Fibroblast of lung (primary cell): ENCODE measurements around the gene MTM1. TPM values are rescaled to one million over a fixed set of nuclear protein-coding genes. Genes with fewer than 3 reads are reported as not detected.

Experiments
- DNase-seq, 2 donors: peaks; one replicate each; pipeline versions ENCODE4 v3.0.0 to v3.0.0-alpha.2; 2010; ENCODE audit warnings: low read depth in 2 of 2
- H2AFZ ChIP-seq: 2 replicates; pipeline ENCODE4 v1.5.1; 2012; ENCODE audit warnings: low read length, control low read depth, inconsistent platforms
- H3K27ac ChIP-seq: 2 replicates; pipeline ENCODE4 v1.5.1; 2011; ENCODE audit warnings: low read length, control low read depth; ENCODE audit not compliant: insufficient read depth
- H3K27me3 ChIP-seq: 2 replicates; pipeline ENCODE4 v1.5.1; 2011; ENCODE audit warnings: mild to moderate bottlenecking, low read length; ENCODE audit not compliant: control insufficient read depth, insufficient read depth
- H3K36me3 ChIP-seq: 2 replicates; pipeline ENCODE4 v1.5.1; 2011; ENCODE audit warnings: low read length; ENCODE audit not compliant: control insufficient read depth, insufficient read depth
- H3K4me1 ChIP-seq: 2 replicates; pipeline ENCODE4 v1.5.1; 2011; ENCODE audit warnings: low read length; ENCODE audit not compliant: control insufficient read depth, insufficient read depth; ENCODE audit errors: extremely low read depth
- H3K4me2 ChIP-seq: 2 replicates; pipeline ENCODE4 v1.5.1; 2011; ENCODE audit warnings: low read length, control low read depth; ENCODE audit not compliant: insufficient read depth; ENCODE audit errors: extremely low read depth
- H3K4me3 ChIP-seq, 4 experiments: fragments of 200-600 bp in 1 of 4; sonication (generic) in 1 of 4; replicated peaks in 1 of 4; 2 replicates each; pipeline ENCODE4 v1.5.1; 2011 to 2016; ENCODE audit warnings: low read length in 4 of 4, low read depth in 3 of 4, mild to moderate bottlenecking in 3 of 4, control low read depth in 2 of 4, inconsistent platforms in 1 of 4, mixed read lengths in 1 of 4; ENCODE audit not compliant: insufficient read depth in 1 of 4; ENCODE audit errors: control extremely low read depth in 1 of 4
- H3K79me2 ChIP-seq: 2 replicates; pipeline ENCODE4 v1.5.1; 2012; ENCODE audit warnings: mild to moderate bottlenecking, low read length, inconsistent platforms; ENCODE audit not compliant: control insufficient read depth, insufficient read depth
- H3K9ac ChIP-seq: 2 replicates; pipeline ENCODE4 v1.5.1; 2011; ENCODE audit warnings: mild to moderate bottlenecking, low read length, control low read depth; ENCODE audit not compliant: insufficient read depth
- H3K9me3 ChIP-seq: 2 replicates; pipeline ENCODE4 v1.5.1; 2012; ENCODE audit warnings: low read depth, low read length; ENCODE audit not compliant: control insufficient read depth, insufficient read depth
- H4K20me1 ChIP-seq: 2 replicates; pipeline ENCODE4 v1.5.1; 2011; ENCODE audit warnings: low read length; ENCODE audit not compliant: control insufficient read depth, insufficient read depth; ENCODE audit errors: extremely low read depth
- CTCF ChIP-seq, 2 donors: IDR thresholded peaks in 1 of 2; conservative IDR thresholded peaks in 1 of 2; 1 replicate in 1 of 2; 2 replicates in 1 of 2; pipeline ENCODE4 v1.5.1; 2011 to 2012; ENCODE audit warnings: low read length in 2 of 2, control low read depth in 1 of 2, inconsistent platforms in 1 of 2, low read depth in 1 of 2, mild to moderate bottlenecking in 1 of 2
- EZH2 ChIP-seq: IDR thresholded peaks from 2 replicates; pipeline ENCODE4 v1.5.1; 2012; ENCODE audit warnings: low read length, control low read depth, mild to moderate bottlenecking; ENCODE audit errors: missing control alignments
- polyA plus RNA-seq, 2 donors: library from polyadenylated mRNA; depleted of rRNA in 1 of 2; stranded (reverse) in 1 of 2; unstranded in 1 of 2; fragments of >200 nt; gene quantifications; 2 replicates each; pipeline ENCODE4 v1.2.1, GENCODE V29; 2011 to 2012; ENCODE audit warnings: missing spikeins in 1 of 2
- total RNA-seq: library from RNA; depleted of rRNA; stranded (reverse); fragments of >200 nt; gene quantifications from 2 replicates; pipeline ENCODE4 v1.2.1, GENCODE V29; 2014

MTM1 gene
- total and polyA plus RNA-seq, 2 donors (not counting 1 experiment from before 2014, with no cell fraction given) = 5.0 to 15.2 TPM

GRCh38 chrX:150701377-150701776, 133.0 kb downstream of the MTM1 start:
- no peaks in the 10 kb centered on the region for H3K36me3 ChIP-seq
- no peak overlapping the region for H3K4me3 ChIP-seq
- H3K27ac ChIP-seq = no peak overlapping the region
- no peaks in the 10 kb centered on the region for H4K20me1 ChIP-seq
- TF ChIP-seq EZH2 (no peak), CTCF (conservative IDR thresholded peaks at IDR 0.05 in 1 of 2, IDR thresholded peaks at IDR 0.05 in 1 of 2; ENCODE audit: low read depth in 1 of 2, low read length in 2 of 2) (no peak)
- no peak overlapping the region for H3K9ac ChIP-seq
- no peak overlapping the region for H2AFZ ChIP-seq
- H3K79me2 ChIP-seq = peaks cover 10% of the 10 kb centered on the region
- H3K4me2 ChIP-seq = no peak overlapping the region
- DNase-seq = no peak
- no peaks in the 10 kb centered on the region for H3K27me3 ChIP-seq
- no peaks in the 10 kb centered on the region for H3K4me1 ChIP-seq
- no peaks in the 10 kb centered on the region for H3K9me3 ChIP-seq

DNA sequence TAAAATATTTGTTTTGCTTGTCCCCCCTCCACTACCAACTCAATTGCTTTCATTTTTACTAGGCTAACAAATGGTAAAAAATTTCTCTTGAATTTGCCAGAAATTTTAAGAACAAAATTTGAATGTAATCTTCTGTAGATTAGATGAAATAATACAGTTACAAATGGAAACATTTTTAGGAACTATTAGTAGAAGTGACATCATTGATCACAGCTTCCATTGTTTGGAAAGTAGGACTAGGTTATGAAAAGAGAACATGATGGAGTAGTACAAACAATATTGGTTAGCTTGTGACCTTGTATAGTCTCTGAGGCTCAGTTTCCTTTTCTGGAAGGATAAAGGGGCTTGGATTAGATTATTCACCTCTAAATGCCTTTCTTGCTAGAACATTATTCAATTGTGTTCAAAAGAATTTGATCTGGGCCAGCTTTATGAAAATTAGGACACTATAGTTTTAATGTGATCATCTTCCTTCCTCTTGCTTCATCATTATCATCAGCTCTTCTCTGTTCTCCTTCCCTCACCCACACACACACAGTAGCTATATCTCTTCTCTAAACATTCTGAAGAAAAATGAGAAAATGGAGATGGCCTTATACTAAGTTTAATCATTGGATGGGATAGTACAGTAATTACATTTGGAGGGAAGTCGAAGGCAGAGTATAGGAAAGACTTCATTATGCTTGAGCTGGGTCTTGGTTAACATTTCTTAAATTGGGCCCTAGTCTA, 134.7 kb downstream of the MTM1 start:
- no peaks in the 10 kb centered on the region for H3K4me1 ChIP-seq
- no peaks in the 10 kb centered on the region for H3K27me3 ChIP-seq
- no peaks in the 10 kb centered on the region for H3K79me2 ChIP-seq
- H3K36me3 ChIP-seq = no peaks in the 10 kb centered on the region
- DNase-seq = no peak
- H3K27ac ChIP-seq = no peak overlapping the region
- H3K9me3 ChIP-seq = no peaks in the 10 kb centered on the region
- H3K9ac ChIP-seq = no peak overlapping the region
- no peak overlapping the region for H2AFZ ChIP-seq
- H3K4me2 ChIP-seq = no peak overlapping the region
- H4K20me1 ChIP-seq = no peaks in the 10 kb centered on the region
- H3K4me3 ChIP-seq = no peak overlapping the region
- no peak for TF ChIP-seq EZH2
- no peak for TF ChIP-seq CTCF (conservative IDR thresholded peaks at IDR 0.05 in 1 of 2, IDR thresholded peaks at IDR 0.05 in 1 of 2; ENCODE audit: low read depth in 1 of 2, low read length in 2 of 2)

GRCh38 chrX:150703695-150703974, 135.2 kb downstream of the MTM1 start:
- Histone ChIP-seq H3K27me3 (no peaks in the 10 kb centered on the region), H2AFZ (no peak overlapping the region), H3K9ac (no peak overlapping the region), H3K36me3 (no peaks in the 10 kb centered on the region), H3K27ac (no peak overlapping the region), H3K4me1 (no peaks in the 10 kb centered on the region), H3K9me3 (no peaks in the 10 kb centered on the region), H3K79me2 (no peaks in the 10 kb centered on the region), H3K4me3 (no peak overlapping the region), H4K20me1 (no peaks in the 10 kb centered on the region), H3K4me2 (no peak overlapping the region)
- DNase-seq = no peak
- TF ChIP-seq EZH2 = no peak
- TF ChIP-seq CTCF (conservative IDR thresholded peaks at IDR 0.05 in 1 of 2, IDR thresholded peaks at IDR 0.05 in 1 of 2; ENCODE audit: low read depth in 1 of 2, low read length in 2 of 2) = no peak
